CD4-positive, alpha-beta T cell treated with Interferon alpha-2 for 1 hour (primary cell): Measurements from ENCODE around the gene TMEM126B.

Source experiments
- DNase-seq, 2 donors: peaks; one replicate each; pipeline ENCODE4 v3.0.0-alpha.2; 2020 to 2022

The TMEM126B gene

DNA sequence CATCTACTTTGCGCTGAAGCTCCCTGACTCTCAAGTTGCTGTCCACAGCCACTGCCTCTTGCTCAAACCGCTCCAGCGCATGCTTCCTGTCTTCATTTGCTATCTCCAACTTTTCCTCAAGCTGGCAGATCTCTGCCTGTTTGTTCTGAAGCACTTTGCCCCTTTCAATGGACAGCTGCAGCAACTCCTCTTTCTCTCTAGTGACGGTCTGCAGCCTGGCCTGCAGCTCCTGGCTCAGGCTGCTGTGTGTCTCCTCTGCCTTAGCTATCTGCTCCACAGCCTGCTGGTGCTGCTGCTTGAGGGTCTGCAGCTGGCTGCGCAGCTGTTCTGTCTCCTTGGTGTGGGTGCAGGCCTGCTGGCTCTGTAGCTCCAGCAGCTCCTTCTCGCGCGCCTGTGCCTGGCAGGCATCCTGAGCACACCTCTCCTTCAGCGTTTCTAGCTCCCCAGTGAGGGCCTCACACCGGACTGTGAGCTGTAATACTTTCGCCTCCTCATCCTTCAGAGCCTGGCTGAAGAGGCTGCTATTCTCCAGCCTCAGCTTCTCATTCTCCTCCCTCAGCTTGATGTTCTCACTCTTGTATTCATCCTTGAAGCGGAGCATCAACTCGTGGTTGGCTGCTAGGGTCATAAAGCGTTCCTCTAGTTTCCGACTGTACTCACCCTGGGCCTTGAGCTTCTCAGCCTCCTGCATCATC, 56.9 kb downstream of the TMEM126B start:
- DNase-seq, result no peak

- DNase-seq, result no peak
Observed at GRCh38 chr11:85685820-85686459, 57.5 kb downstream of the TMEM126B start, which contains the start of gene CCDC89. TSS of gene CCDC89 (minus strand) at chr11:85686195. CDS start at chr11:85686130, 65 bp downstream.
